Psoas muscle (tissue), 8 donors: ENCODE results near the gene PANK1. TPM values are rescaled to one million over a fixed set of nuclear protein-coding genes. Genes with fewer than 3 reads are reported as not detected.

Source experiments
- ATAC-seq, 4 donors: fragments of 200-7000 bp; cut with Tn5 transposase; one replicate each; pipeline ENCODE4 v1.9.1; 2020; ENCODE audit warnings: moderate library complexity in 3 of 4, mild to moderate bottlenecking in 2 of 4
- DNase-seq, 2 donors: peaks; one replicate each; pipeline ENCODE4 v3.0.0-alpha.2; 2020
- H3K27ac ChIP-seq: fragments of 200-600 bp; one replicate; pipeline ENCODE4 v1.8.0; 2022
- H3K27me3 ChIP-seq, 3 donors: fragments of 200-600 bp in 1 of 3; one replicate each; pipeline versions ENCODE4 v1.6.1 to v1.8.0; 2013 to 2022; ENCODE audit warnings: low read length in 2 of 3, mild to moderate bottlenecking in 2 of 3, moderate library complexity in 1 of 3; ENCODE audit not compliant: insufficient read depth in 3 of 3
- H3K36me3 ChIP-seq, 2 donors: fragments of 200-600 bp in 1 of 2; one replicate each; pipeline versions ENCODE4 v1.6.1 to v1.8.0; 2013 to 2022; ENCODE audit warnings: low read depth in 1 of 2, mild to moderate bottlenecking in 1 of 2, moderate library complexity in 1 of 2; ENCODE audit not compliant: insufficient read depth in 1 of 2
- H3K4me1 ChIP-seq: fragments of 200-600 bp; one replicate; pipeline ENCODE4 v1.8.0; 2022
- H3K4me3 ChIP-seq: fragments of 200-600 bp; one replicate; pipeline ENCODE4 v1.8.0; 2022; ENCODE audit warnings: mild to moderate bottlenecking
- H3K9me3 ChIP-seq: fragments of 200-600 bp; one replicate; pipeline ENCODE4 v1.8.0; 2022
- CTCF ChIP-seq: fragments of 200-600 bp; IDR thresholded peaks from one replicate; pipeline ENCODE4 v1.8.0; 2022; ENCODE audit warnings: antibody characterized with exemption
- WGBS, 3 donors: extraction: QIAGEN DNeasy Blood & Tissue Kit; methylation state at CpG; one replicate each; pipeline versions ENCODE4 v1.1.6 to v1.1.7; 2013; 5-methylcytosine and 5-hydroxymethylcytosine counted together
- intact Hi-C, 2 donors: fragments of 100-400 bp; cut with DNase I; formaldehyde crosslinking; loops; one replicate each; pipeline versions ENCODE4 v1.11.0 to v1.14.2; 2022
- polyA plus RNA-seq, 3 donors: library from polyadenylated mRNA; stranded (reverse); fragments of 200-250 nt; gene quantifications; one replicate each; pipeline ENCODE4 v1.2.3, GENCODE V29; 2013
- total RNA-seq, 4 donors: library from RNA; stranded (reverse); fragmentation: NEBNext Ultra II Directional in 2 of 4; extraction: Animal tissue kit (Norgen Biotek cat#: 25700) in 2 of 4; gene quantifications; one replicate each; pipeline versions ENCODE4 v1.2.1 to v1.2.4, GENCODE V29; 2021 to 2023
- donor health status: healthy with polysubstance abuse.
- donor health status: DM: no; HTN: no; CAD: no; lungs with moderate emphysema.
- donor health status: Bipolar disorder and iron deficiency.
- donor health status: healthy.
- donor health status: DM: yes; HTN: yes; CAD: no.
- donor health status: DM: no; HTN: no; CAD: no.
- donor health status: DM: no; HTN: no; CAD: no.
- donor health status: DM: yes; HTN: yes; CAD: no.

The PANK1 gene
- total and polyA plus RNA-seq, 7 donors = 0.91 to 17.0 (median 6.3) TPM

GRCh38 chr10:89535171-89536012, 109.7 kb downstream of the PANK1 start, which contains the start of gene SLC16A12:
SLC16A12 (minus strand) TSS chr10:89535594; CDS start chr10:89462578, 73,016 bp downstream.
- Histone ChIP-seq H3K27ac (peak within 1 kb of the TSS; percentile 28), H3K4me1 (peaks cover 7% of the 10 kb centered on the region), H3K9me3 (no peaks in the 10 kb centered on the region), H3K36me3 (no peaks in the 10 kb centered on the region), H3K27me3 (peaks cover 2 to 60% (median 8%) of the 10 kb centered on the region in 3 donors), H3K4me3 (peak within 1 kb of the TSS; percentile 60)
- DNase-seq (peak; percentile 23 to 55), ATAC-seq (peak in 3 of 4 donors; percentile 32 to 41 (median 40))
- WGBS, 3 donors = 0 to 1% (median 1%) methylated on average over 40 to 87 of the region's 87 CpGs
- intact Hi-C loops = no loop called here
- TF ChIP-seq CTCF = no peak

- Histone ChIP-seq H3K27me3 (peaks cover 2 to 60% (median 8%) of the 10 kb centered on the region in 3 donors), H3K36me3 (no peaks in the 10 kb centered on the region), H3K9me3 (no peaks in the 10 kb centered on the region), H3K4me1 (peaks cover 7% of the 10 kb centered on the region), H3K27ac (no peak overlapping the region), H3K4me3 (peak overlapping the region; percentile 60)
- no peak for TF ChIP-seq CTCF
- DNase-seq = no peak
- intact Hi-C loops = no loop called here
- no peak for ATAC-seq
- WGBS, 3 donors = 16 to 22% (median 19%) methylated on average over 8 of the region's 8 CpGs
Observed at GRCh38 chr10:89534826-89535166, 110.2 kb downstream of the PANK1 start.

Other genes with a start within 250 kb of the PANK1 start
- 1 to 10 TPM; 2.8 to 6.9 (median 3.9) TPM for gene IFIT5, start 230.7 kb downstream of the PANK1 start, total RNA-seq
- 1 to 10 TPM; 2.0 to 5.2 (median 2.5) TPM for gene IFIT5, start 230.7 kb downstream of the PANK1 start, polyA plus RNA-seq
- 1 to 10 TPM in 3 of 4 donors, under 1 TPM in 1; 0.98 to 1.9 (median 1.2) TPM for gene SLC16A12, start 109.6 kb downstream of the PANK1 start, total RNA-seq
- gene SLC16A12, start 109.6 kb downstream of the PANK1 start, polyA plus RNA-seq = 1 to 10 TPM in 2 of 3 donors, under 1 TPM in 1; 0.74 to 1.2 (median 1.1) TPM
- gene KIF20B, start 56.3 kb upstream of the PANK1 start, total RNA-seq = under 1 TPM; 0.54 to 0.84 (median 0.72) TPM
- under 1 TPM; 0.18 to 0.57 (median 0.49) TPM for gene KIF20B, start 56.3 kb upstream of the PANK1 start, polyA plus RNA-seq